Stimulated activated naive B cell treated with anti-CD40 and anti-IgM and Interleukin-4, amounts not matched to agents 10 μg/mL and 1 μg/mL and 100 μg/mL, for 72 hours (primary cell): Measurements from ENCODE around the gene PPFIA4.

Experiments
- ATAC-seq, 2 donors: fragments of 150-1000 bp; cut with Tn5 transposase; replicated peaks; 2 replicates each; pipeline ENCODE4 v1.10.0; 2021; ENCODE audit warnings: moderate library complexity in 1 of 2
- DNase-seq: peaks from one replicate; pipeline ENCODE4 v3.0.0; 2021
- H3K27ac Mint-ChIP-seq: one replicate; pipeline ENCODE4 v1.8.0; 2022; ENCODE audit warnings: mild to moderate bottlenecking, mixed read lengths
- H3K27me3 Mint-ChIP-seq, 2 donors: one replicate each; pipeline ENCODE4 v1.8.0; 2022; ENCODE audit warnings: mixed read lengths in 2 of 2
- H3K36me3 Mint-ChIP-seq, 2 donors: one replicate each; pipeline ENCODE4 v1.8.0; 2022; ENCODE audit warnings: mixed read lengths in 2 of 2, mild to moderate bottlenecking in 1 of 2
- H3K4me1 Mint-ChIP-seq, 2 donors: one replicate each; pipeline ENCODE4 v1.8.0; 2022; ENCODE audit warnings: mixed read lengths in 2 of 2, mild to moderate bottlenecking in 1 of 2
- H3K4me3 Mint-ChIP-seq, 2 donors: one replicate each; pipeline ENCODE4 v1.8.0; 2022; ENCODE audit warnings: mild to moderate bottlenecking in 2 of 2, mixed read lengths in 2 of 2, moderate library complexity in 1 of 2
- H3K9me3 Mint-ChIP-seq, 2 donors: one replicate each; pipeline ENCODE4 v1.8.0; 2022; ENCODE audit warnings: mixed read lengths in 2 of 2, mild to moderate bottlenecking in 1 of 2

PPFIA4 gene

DNA sequence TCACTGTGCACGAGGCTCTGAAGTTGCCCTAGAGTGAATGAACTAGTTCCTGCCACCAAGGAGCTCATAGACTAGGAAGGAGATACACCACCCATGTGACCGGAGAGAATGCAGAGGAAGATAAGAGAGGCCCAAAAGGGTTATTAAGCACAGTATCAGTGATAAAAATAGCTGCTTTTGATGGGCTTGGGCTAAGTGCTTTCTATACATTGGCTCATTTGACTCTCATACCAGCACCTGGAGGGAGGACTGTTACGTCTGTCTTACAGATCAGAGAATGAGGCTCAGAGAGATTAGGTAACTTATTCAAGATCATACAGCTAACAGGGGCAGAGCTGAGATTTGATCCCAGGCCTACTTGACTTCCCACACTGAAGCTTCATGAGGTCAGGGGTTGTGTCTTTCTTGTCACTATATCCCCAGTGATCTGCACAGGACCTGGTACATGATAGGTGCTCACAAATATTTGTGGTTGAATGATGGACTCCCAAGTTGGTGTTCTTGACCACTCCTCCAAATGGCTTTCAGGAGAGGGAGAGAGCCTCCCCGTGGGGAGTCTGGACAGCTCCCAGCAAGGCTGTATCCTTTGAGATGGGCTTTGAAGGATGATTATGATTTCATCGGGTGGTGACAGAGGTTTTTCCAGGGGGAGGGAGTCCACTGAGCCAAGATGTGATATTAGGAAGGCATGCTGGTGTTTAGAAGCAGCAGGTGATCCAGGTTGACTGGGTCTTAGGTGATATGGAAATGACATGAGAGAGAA lies 14.4 kb downstream of the PPFIA4 start:
- Mint-ChIP-seq H3K4me3 (no peak overlapping the region), H3K4me1 (peaks cover 7 to 9% of the 10 kb centered on the region in 2 donors), H3K27me3 (peaks cover 8 to 28% of the 10 kb centered on the region in 2 donors), H3K36me3 (no peaks in the 10 kb centered on the region), H3K27ac (no peak overlapping the region), H3K9me3 (no peaks in the 10 kb centered on the region)
- DNase-seq: no peak
- no peak for ATAC-seq

DNA sequence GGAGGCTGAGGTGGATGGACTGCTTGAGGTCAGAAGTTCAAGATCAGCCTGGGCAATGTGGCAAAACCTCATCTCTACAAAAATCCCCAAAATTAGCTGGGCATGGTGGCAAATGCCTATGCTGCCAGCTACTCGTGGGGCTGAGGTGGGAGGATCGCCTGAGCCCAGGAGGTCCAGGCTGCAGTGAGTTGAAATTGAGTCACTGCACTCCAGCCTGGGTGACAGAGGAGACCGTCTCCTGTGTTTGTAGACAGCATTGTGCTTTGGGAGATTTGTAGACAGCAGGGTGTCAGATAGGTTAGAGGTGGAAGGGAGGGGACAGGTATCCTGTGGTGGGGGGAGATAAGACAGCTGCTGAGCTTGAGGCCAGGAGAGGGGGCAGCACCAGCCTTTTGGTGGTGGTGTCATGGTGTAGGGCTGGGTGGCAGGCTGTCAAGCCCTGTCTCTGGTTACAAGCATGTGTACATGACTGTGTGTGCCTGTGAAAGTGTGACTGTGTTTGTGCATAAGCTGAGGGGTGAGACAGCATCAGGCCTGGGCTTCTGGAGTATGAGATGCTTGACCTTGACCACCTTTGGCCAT lies 15.2 kb downstream of the PPFIA4 start:
- H3K27ac Mint-ChIP-seq: no peak overlapping the region
- DNase-seq (no peak), ATAC-seq (no peak)
- H3K27me3 Mint-ChIP-seq: peaks cover 8 to 28% of the 10 kb centered on the region in 2 donors
- no peak overlapping the region for H3K4me3 Mint-ChIP-seq
- H3K9me3 Mint-ChIP-seq: no peaks in the 10 kb centered on the region
- peaks cover 7 to 9% of the 10 kb centered on the region in 2 donors for H3K4me1 Mint-ChIP-seq
- H3K36me3 Mint-ChIP-seq: no peaks in the 10 kb centered on the region

DNA sequence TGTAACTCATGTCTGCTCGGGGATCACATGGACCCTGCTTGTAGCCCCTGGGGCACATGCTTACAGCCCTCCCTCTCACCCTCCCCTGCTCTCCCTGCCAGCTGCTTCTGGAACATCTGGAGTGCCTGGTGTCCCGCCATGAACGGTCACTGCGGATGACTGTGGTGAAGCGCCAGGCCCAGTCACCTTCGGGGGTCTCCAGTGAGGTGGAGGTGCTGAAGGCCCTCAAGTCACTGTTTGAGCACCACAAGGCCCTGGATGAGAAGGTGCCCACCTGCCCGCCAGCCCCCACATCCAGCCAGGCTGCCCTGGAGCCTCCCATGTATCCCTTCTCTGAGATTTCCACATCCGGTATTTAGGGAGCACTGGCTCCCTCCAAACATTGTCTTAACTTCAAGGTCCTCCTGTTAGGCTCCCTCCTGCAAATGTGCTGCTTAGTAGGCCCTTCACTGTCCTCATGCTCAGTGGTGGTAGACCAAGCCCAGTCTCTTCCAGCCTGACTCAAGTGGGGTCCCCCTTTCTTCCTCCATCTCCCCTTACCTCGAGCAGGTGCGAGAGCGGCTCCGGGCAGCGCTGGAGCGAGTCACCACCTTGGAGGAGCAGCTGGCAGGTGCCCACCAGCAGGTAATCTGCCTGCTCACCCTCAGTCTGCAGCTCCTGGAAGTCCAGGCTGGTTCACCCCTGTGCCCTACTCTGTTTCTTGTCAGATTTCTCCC lies 17.7 kb downstream of the PPFIA4 start:
- peaks cover 4 to 7% of the 10 kb centered on the region in 2 donors for H3K4me1 Mint-ChIP-seq
- no peak overlapping the region for H3K27ac Mint-ChIP-seq
- no peaks in the 10 kb centered on the region for H3K36me3 Mint-ChIP-seq
- no peak for ATAC-seq
- H3K27me3 Mint-ChIP-seq: peaks cover 15 to 22% of the 10 kb centered on the region in 2 donors
- H3K9me3 Mint-ChIP-seq: no peaks in the 10 kb centered on the region
- DNase-seq: no peak
- no peak overlapping the region for H3K4me3 Mint-ChIP-seq

DNA sequence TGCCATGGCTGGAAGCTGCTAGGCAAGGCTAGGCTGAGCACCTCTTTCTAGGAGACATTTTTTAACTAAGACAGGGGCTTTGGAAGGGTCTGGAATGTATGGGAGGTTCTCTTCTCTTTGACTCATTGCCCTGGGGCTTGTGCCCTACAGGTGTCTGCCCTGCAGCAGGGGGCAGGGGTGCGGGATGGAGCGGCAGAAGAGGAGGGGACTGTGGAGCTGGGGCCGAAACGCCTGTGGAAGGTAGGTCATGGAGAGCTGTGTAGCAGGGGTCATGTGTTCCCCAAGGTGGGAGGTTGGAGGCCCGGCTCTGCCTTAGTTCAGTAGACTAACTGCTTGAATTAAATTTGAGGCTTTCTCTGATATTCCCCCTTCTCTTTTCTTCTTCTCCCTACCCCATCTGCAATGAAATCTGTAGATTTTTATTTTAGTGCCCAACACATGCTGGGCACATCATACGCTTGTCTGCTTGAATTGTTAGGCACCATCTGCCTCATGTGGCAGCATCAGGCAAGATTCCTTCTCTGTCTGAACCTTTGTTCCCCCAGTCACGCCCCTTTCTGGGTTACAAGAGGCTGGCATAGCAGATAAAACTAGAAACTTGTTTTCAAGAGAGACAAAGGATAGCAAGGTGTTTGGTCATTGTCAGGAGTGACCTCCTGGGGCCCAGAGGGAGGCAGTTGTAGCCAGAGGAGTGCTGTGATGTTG lies 18.4 kb downstream of the PPFIA4 start:
- Mint-ChIP-seq H3K9me3 (no peaks in the 10 kb centered on the region), H3K4me1 (no peaks in the 10 kb centered on the region), H3K36me3 (no peaks in the 10 kb centered on the region), H3K4me3 (no peak overlapping the region), H3K27ac (no peak overlapping the region), H3K27me3 (peaks cover 8 to 16% of the 10 kb centered on the region in 2 donors)
- no peak for DNase-seq
- no peak for ATAC-seq

DNA sequence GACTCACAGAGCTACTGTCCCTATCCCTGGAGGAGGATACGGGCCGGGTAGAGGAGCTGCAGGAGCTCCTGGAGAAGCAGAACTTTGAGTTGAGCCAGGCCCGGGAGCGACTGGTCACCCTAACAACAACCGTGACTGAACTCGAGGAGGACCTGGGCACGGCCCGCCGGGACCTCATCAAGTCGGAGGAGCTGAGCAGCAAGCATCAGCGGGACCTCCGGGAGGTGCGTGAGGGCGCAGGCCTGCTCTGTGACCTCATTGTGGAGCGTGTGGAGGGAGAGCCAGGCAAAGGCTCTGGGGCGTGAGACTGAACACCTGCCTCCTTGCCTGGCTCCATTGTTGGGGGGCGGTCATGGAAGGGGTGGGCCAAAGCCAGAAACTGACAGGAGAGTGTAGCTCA lies 19.0 kb downstream of the PPFIA4 start:
- ATAC-seq (no peak), DNase-seq (no peak)
- Mint-ChIP-seq H3K4me3 (no peak overlapping the region), H3K27me3 (peaks cover 9 to 18% of the 10 kb centered on the region in 2 donors), H3K27ac (no peak overlapping the region), H3K4me1 (no peaks in the 10 kb centered on the region), H3K36me3 (no peaks in the 10 kb centered on the region), H3K9me3 (no peaks in the 10 kb centered on the region)

DNA sequence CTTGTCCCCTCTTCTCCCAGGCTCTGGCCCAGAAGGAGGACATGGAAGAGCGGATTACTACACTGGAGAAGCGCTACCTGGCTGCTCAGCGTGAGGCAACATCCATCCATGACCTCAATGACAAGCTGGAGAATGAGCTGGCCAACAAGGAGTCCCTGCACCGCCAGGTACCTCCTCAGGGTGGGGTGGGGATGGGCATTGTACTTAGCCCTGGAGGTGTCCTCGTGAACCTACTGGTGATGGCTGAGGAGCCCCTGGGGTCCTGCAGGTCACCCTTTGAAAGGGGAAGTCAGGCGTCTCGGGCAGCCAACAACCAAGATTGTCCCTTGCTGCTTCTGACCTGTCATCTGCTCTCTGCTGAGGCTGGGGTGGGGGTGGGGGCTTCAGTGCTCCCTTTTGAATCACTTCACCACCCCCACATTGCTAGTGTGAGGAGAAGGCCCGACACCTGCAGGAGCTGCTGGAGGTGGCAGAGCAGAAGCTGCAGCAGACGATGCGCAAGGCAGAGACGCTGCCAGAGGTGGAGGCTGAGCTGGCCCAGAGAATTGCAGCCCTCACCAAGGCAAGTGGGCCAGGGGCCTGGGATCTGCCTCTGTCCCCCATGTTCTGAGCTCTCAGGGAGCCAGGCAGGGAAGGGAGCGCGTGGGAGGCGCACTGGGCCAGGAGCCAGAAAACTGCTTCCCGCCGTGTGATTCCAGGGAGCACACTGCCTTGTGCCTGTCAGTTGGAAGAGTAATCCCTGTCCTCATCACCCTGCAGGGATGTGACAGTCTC lies 19.7 kb downstream of the PPFIA4 start:
- ATAC-seq: no peak
- Mint-ChIP-seq H3K4me3 (no peak overlapping the region), H3K27me3 (peaks cover 14 to 18% of the 10 kb centered on the region in 2 donors), H3K36me3 (no peaks in the 10 kb centered on the region), H3K27ac (no peak overlapping the region), H3K4me1 (no peaks in the 10 kb centered on the region), H3K9me3 (no peaks in the 10 kb centered on the region)
- no peak for DNase-seq

DNA sequence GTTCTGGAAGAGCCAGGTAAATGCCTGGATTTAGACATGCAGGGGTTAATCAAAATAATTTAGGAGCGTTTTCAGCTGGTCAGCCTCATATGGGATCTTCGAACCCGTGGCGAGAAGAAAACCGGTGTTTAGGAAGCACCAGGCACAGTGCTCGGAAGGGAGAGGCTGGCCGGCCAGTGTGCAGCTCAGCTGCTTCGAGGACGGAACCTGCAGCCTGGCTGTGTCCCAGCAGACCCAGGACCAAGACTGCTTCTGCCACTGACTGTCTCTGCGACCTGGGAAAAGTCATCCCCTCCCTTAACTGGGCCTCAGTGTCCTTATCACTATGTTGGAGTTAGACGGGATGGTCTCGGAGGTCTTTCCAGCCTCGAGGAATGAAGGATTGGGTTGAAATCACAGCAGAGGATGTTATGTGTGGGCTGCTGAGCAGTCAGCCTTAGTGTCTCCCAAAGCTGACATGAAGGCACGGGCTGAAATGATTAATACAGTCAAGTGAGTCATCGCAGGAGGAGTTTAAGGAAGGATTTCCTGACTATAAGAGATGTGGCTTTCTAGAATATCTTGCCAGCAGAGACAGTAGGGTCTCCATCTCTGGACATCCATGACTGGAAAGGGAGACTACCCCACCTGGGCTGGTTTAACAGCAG lies 20.8 kb downstream of the PPFIA4 start:
- Mint-ChIP-seq H3K4me1 (peaks cover 0 to 3% of the 10 kb centered on the region in 2 donors), H3K9me3 (no peaks in the 10 kb centered on the region), H3K4me3 (no peak overlapping the region), H3K27ac (no peak overlapping the region), H3K36me3 (no peaks in the 10 kb centered on the region), H3K27me3 (peaks cover 25% of the 10 kb centered on the region in 2 donors)
- ATAC-seq: peak in 1 of 2 donors; percentile 29
- no peak for DNase-seq

DNA sequence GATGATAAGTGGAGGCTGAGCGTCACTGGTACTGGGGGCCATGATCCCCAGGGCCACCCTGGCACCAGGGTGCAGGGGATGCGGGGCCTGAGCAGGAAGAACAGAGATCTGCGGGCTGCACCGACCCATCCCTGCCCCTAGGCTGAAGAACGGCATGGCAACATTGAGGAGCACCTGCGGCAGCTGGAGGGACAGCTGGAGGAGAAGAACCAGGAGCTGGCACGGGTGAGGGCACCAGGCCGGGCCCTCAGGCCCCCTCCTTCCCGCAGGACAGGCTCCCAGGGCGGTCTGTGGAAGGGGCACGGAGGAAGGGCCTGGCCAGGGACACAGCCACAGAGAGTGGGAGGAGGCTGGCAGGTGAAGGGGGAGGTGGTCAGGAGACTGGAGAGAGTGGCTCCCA lies 21.8 kb downstream of the PPFIA4 start:
- H3K27ac Mint-ChIP-seq: no peak overlapping the region
- DNase-seq: no peak
- H3K9me3 Mint-ChIP-seq: no peaks in the 10 kb centered on the region
- peaks cover 25 to 31% of the 10 kb centered on the region in 2 donors for H3K27me3 Mint-ChIP-seq
- H3K36me3 Mint-ChIP-seq: no peaks in the 10 kb centered on the region
- H3K4me3 Mint-ChIP-seq: no peak overlapping the region
- ATAC-seq: no peak
- peaks cover 0 to 3% of the 10 kb centered on the region in 2 donors for H3K4me1 Mint-ChIP-seq

DNA sequence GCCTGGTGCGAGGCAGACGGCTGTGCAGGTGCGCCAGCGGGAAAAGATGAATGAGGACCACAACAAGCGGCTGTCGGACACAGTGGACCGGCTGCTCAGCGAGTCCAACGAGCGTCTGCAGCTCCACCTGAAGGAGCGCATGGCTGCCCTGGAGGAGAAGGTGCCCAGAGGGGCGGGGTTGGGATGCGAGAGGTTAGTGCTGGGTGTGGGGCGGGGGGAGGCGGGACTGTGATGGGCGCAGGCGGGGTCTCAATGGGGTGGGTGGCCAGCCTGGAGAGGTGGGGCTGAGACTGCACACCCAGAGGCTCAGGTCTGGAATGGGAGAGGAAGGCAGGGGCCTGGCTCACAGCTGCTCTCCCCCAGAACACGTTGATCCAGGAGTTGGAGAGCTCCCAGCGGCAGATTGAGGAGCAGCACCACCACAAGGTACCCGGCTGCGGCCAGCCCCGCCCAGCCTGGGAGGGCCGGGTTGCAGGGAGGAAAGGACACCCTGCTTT lies 22.3 kb downstream of the PPFIA4 start:
- peaks cover 25 to 31% of the 10 kb centered on the region in 2 donors for H3K27me3 Mint-ChIP-seq
- H3K4me3 Mint-ChIP-seq: no peak overlapping the region
- H3K4me1 Mint-ChIP-seq: peaks cover 0 to 3% of the 10 kb centered on the region in 2 donors
- ATAC-seq (no peak), DNase-seq (no peak)
- no peak overlapping the region for H3K27ac Mint-ChIP-seq
- no peaks in the 10 kb centered on the region for H3K36me3 Mint-ChIP-seq
- no peaks in the 10 kb centered on the region for H3K9me3 Mint-ChIP-seq

DNA sequence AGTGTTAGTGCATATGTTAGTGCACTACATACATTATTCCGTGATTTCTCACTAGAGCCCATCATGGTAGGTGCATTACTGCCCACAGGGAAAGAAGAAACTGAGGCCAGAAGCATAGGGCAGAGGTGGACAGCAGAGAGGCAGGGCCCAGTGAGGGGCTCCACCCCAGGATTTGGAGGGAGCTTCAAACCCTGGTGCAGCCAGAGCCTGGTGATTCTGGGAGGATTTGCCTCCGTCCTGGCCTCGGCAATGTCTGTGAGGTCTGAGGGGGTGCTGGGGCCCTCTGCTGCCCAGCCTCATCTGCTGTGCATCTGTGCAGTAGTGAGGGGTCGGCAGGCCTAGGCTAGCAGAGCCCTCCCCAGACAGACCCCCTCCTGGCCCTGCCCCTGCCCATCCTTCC lies 22.8 kb downstream of the PPFIA4 start:
- Mint-ChIP-seq H3K27ac (no peak overlapping the region), H3K36me3 (no peaks in the 10 kb centered on the region), H3K27me3 (peaks cover 25 to 31% of the 10 kb centered on the region in 2 donors), H3K9me3 (no peaks in the 10 kb centered on the region), H3K4me1 (peaks cover 0 to 3% of the 10 kb centered on the region in 2 donors), H3K4me3 (no peak overlapping the region)
- ATAC-seq (no peak), DNase-seq (no peak)

DNA sequence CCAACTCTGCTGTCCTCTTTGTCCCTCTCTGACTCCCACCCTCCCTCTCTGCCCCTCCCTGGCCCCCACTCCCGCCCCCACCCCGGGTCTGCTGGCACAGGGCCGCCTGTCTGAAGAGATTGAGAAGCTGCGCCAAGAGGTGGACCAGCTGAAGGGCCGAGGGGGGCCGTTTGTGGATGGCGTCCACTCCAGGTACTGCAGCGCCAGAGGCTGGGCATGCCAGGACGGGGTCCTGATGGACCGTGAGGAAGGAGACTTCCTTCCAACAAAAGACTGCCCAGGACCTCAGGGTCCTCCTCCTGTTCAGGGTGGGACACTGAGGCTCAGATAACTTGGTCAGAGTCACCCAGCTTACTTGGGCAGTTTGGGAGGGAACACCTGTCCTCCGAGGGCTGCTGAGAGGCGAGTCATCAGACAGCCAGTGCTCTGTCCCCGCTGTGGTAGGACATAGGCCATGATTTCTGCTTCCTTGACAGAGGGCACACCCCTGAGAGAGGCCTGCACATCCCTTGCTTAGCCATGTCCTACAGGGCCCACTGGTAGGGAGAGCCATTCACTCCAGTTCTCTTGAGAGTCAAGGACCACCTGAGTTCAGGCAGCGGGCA lies 23.4 kb downstream of the PPFIA4 start:
- no peak for ATAC-seq
- Mint-ChIP-seq H3K27me3 (peaks cover 25 to 31% of the 10 kb centered on the region in 2 donors), H3K36me3 (no peaks in the 10 kb centered on the region), H3K27ac (peak overlapping the region; percentile 79), H3K4me3 (no peak overlapping the region), H3K4me1 (peaks cover 0 to 3% of the 10 kb centered on the region in 2 donors), H3K9me3 (no peaks in the 10 kb centered on the region)
- DNase-seq: no peak

DNA sequence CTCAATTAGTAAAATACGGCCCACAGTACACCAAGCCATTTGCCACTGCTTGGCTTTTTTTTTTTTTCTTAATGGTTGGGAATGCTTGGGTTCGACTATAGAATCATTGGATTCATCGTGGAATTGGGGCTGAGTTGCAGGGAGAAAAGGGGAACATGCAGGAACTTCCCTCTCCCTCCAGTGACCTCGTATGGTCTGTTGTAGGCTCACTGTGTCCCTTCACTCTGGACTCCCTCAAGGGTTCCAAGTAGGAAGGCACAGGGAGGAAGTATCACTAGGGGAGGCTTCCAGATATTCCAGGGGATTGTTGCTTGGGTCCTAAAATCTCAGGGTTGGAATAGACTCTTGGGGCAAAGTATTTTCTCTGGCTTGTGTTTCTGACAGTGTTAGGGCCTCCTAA lies 24.5 kb downstream of the PPFIA4 start:
- no peak for DNase-seq
- H3K4me1 Mint-ChIP-seq: peaks cover 0 to 3% of the 10 kb centered on the region in 2 donors

DNA sequence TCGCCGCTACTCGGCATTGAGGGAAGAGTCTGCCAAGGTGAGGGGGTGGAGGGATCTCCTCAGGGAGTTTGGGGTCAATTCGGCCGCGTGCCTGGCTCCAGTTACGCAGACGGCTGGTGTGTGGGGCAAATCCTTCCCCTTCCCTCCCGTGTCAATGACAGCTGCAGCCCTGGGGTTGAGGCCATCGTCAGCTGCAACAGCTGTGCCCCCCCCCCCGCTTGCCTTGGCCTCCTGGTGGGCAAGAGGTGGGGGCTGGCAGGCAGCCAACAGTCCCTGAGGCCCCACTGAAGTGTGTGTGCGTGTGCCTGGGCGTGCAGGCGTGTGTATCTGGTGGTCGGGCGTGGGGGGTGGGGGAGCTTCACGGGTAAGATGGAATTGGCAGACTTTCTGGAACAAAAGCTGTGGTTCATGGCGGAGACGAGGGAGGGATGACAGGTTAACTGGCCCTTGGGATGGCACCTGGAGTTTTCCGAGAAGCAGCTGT lies 25.6 kb downstream of the PPFIA4 start:
- no peaks in the 10 kb centered on the region for H3K9me3 Mint-ChIP-seq
- ATAC-seq (peak in 1 of 2 donors; percentile 40), DNase-seq (no peak)
- H3K4me3 Mint-ChIP-seq: no peak overlapping the region
- H3K4me1 Mint-ChIP-seq: peaks cover 0 to 7% of the 10 kb centered on the region in 2 donors
- H3K27me3 Mint-ChIP-seq: peaks cover 31 to 41% of the 10 kb centered on the region in 2 donors
- no peaks in the 10 kb centered on the region for H3K36me3 Mint-ChIP-seq
- H3K27ac Mint-ChIP-seq: no peak overlapping the region

More for the DNA sequence above, 24.5 kb downstream of the PPFIA4 start:
- H3K9me3 Mint-ChIP-seq: no peaks in the 10 kb centered on the region
- ATAC-seq: no peak
- H3K27me3 Mint-ChIP-seq: peaks cover 25 to 35% of the 10 kb centered on the region in 2 donors
- H3K4me3 Mint-ChIP-seq: no peak overlapping the region
- no peaks in the 10 kb centered on the region for H3K36me3 Mint-ChIP-seq
- no peak overlapping the region for H3K27ac Mint-ChIP-seq
